ENCODE measurements around the gene RBBP4. TPM values are rescaled to one million over a fixed set of nuclear protein-coding genes. Genes with fewer than 3 reads are reported as not detected.

RBBP4 gene
- total and polyA plus RNA-seq, 3 donors from 2014 or later, result 289 to 344 (median 296) TPM

- no peaks in the 10 kb centered on the region for H3K27me3 ChIP-seq
- peak overlapping the region; percentile 53 to 90 for H3K27ac ChIP-seq
- intact Hi-C loops (cut with DNase I; ENCODE audit: low total_unique reads), result no loop called here
- no peaks in the 10 kb centered on the region for H3K36me3 ChIP-seq (ENCODE audit: low read depth, missing control alignments)
- DNase-seq, result peak; percentile 68
- H3K4me3 ChIP-seq, result peak overlapping the region; percentile 69 to 72
- no peak for TF ChIP-seq POLR2A (IDR thresholded peaks at IDR 0.05)
- 21 to 24% methylated on average over 3 to 6 of the region's 6 CpGs for WGBS, 2 donors
- no peaks in the 10 kb centered on the region for H3K9me3 ChIP-seq
- peaks cover 30% of the 10 kb centered on the region for H3K4me1 ChIP-seq
Observed at GRCh38 chr1:32701421-32701911, 50.5 kb downstream of the RBBP4 start.

- intact Hi-C loops (cut with DNase I; ENCODE audit: low total_unique reads), result no loop called here
Observed at GRCh38 chr1:32701951-32702598, 51.1 kb downstream of the RBBP4 start.

GRCh38 chr1:32702599-32703478 lies 51.8 kb downstream of the RBBP4 start, which contains the start of gene SYNC:
Gene SYNC (minus strand): TSS chr1:32702770. CDS start chr1:32702660, 110 bp downstream.
- intact Hi-C loops (cut with DNase I; ENCODE audit: low total_unique reads), result no loop called here
- Histone ChIP-seq H3K9me3 (no peaks in the 10 kb centered on the region), H3K4me1 (peaks cover 30% of the 10 kb centered on the region), H3K27me3 (no peaks in the 10 kb centered on the region), H3K27ac (peak within 1 kb of the TSS; percentile 90), H3K4me3 (peak within 1 kb of the TSS; percentile 69 to 72), H3K36me3 (ENCODE audit: low read depth, missing control alignments) (no peaks in the 10 kb centered on the region)
- peak; percentile 51 for DNase-seq
- no peak for TF ChIP-seq CTCF (IDR thresholded peaks at IDR 0.05)
- no peak for TF ChIP-seq POLR2A (IDR thresholded peaks at IDR 0.05)
- WGBS, 2 donors, result 0 to 1% methylated on average over 8 to 57 of the region's 70 CpGs

More at GRCh38 chr1:32701951-32702598, 51.1 kb downstream of the RBBP4 start:
- no peak for TF ChIP-seq CTCF (IDR thresholded peaks at IDR 0.05)
- WGBS, 2 donors, result 7 to 12% methylated on average over 13 to 19 of the region's 27 CpGs
- Histone ChIP-seq H3K36me3 (ENCODE audit: low read depth, missing control alignments) (no peaks in the 10 kb centered on the region), H3K4me1 (peaks cover 30% of the 10 kb centered on the region), H3K9me3 (no peaks in the 10 kb centered on the region), H3K27me3 (no peaks in the 10 kb centered on the region), H3K27ac (peak overlapping the region; percentile 53 to 90), H3K4me3 (peak overlapping the region; percentile 69 to 72)
- peak; percentile 42 for DNase-seq

- Histone ChIP-seq H3K4me1 (peaks cover 30% of the 10 kb centered on the region), H3K27me3 (no peaks in the 10 kb centered on the region), H3K27ac (peak overlapping the region; percentile 90), H3K9me3 (no peaks in the 10 kb centered on the region), H3K36me3 (ENCODE audit: low read depth, missing control alignments) (no peaks in the 10 kb centered on the region), H3K4me3 (peak overlapping the region in 1 of 2 donors; percentile 69)
- DNase-seq, result peak; percentile 43
- 43 to 50% methylated on average over 18 of the region's 18 CpGs for WGBS, 2 donors
- TF ChIP-seq POLR2A (IDR thresholded peaks at IDR 0.05) (no peak), CTCF (IDR thresholded peaks at IDR 0.05) (no peak)
- intact Hi-C loops (cut with DNase I; ENCODE audit: low total_unique reads), result no loop called here
Observed at GRCh38 chr1:32703479-32704291, 52.7 kb downstream of the RBBP4 start.
